CD4-positive, alpha-beta T cell treated with Interleukin-2 at 100 ng/mL for 4 hours (primary cell): ENCODE data around the gene RASL12.
A peak's percentile ranks its signal among the peaks of the same experiment; 100 is the strongest.
"Not testable (repeated sequence)": the region's sequence is repeated elsewhere in the genome, so short reads cannot be mapped to it uniquely, and the experiment has no call there.

Experiments
- DNase-seq: peaks from one replicate; pipeline ENCODE4 v3.0.0-alpha.2; 2020; ENCODE audit warnings: low spot score

RASL12 gene

DNA sequence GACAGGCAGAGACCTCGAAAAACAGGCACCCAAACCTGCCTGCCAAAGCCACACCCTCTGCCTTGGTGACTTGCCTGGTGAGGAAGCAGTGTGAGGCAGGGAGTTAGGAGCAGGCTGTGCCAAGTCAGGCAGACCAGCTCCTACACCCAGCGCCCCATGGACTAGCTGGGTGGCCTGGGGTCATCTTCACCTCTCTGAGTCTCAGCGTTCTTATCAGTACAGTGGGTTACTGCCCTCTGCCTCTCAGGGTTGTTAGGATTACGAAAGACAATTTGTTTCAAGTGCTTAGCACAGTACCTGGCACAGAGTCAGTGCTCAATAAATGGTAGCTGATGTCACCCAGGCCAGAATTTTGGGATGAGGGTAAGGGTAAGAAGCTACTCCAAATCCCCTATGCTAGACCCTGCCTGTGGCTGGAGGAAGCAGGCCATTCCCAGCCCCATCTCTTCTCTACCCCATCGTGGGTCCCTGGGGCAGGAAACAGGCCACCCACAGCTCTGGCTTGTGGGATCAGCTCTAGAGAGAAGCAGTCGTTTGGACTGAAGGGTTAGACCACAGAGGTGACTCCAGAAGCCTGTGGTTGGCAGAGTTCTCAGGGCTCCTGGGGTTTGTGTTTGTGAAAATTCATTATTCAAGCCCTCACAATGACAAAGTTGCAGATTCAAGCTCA, 12.5 kb downstream of the RASL12 start:
- no peak for DNase-seq

- DNase-seq, result peak; percentile 45
Observed at GRCh38 chr15:65054333-65055200, 13.2 kb downstream of the RASL12 start.

DNA sequence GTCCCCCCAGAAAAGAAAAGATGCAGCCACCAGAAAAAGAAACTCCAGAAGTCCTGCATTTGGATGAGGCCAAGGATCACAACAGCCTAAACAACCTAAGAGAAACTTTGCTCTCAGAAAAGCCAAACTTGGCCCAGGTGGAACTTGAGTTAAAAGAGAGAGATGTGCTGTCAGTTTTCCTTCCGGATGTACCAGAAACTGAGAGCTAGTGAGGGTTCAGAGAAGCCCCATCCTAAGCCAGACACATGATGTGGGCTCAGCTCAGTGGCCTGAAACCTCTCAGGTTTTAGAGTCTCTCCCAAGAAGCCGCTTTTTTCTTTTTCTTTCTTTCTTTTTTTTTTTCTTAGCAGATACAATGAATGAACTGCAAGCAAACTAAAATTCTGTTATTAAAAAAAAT, 14.8 kb downstream of the RASL12 start:
- no peak for DNase-seq

- no peak for DNase-seq
Observed at GRCh38 chr15:65051266-65051665, 16.5 kb downstream of the RASL12 start.

DNA sequence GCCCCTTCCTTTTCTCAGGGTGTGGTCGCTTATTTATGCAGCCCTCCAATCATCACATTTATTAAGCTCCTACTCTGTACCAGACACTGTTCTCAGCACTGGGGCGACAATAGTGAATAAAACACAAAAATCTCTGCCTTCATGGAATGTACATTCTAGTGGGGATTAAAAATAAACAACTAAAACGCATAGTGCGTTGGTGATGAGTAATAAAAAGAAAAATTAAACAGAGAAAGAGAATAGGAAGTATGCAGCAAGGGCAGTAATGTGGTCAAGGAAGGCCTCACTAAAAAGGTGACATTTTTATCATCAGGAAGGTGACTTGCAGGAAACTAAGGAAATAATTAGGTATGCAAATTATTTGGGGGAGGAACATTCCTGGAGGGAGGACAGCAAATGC, 17.5 kb downstream of the RASL12 start:
- no peak for DNase-seq

DNA sequence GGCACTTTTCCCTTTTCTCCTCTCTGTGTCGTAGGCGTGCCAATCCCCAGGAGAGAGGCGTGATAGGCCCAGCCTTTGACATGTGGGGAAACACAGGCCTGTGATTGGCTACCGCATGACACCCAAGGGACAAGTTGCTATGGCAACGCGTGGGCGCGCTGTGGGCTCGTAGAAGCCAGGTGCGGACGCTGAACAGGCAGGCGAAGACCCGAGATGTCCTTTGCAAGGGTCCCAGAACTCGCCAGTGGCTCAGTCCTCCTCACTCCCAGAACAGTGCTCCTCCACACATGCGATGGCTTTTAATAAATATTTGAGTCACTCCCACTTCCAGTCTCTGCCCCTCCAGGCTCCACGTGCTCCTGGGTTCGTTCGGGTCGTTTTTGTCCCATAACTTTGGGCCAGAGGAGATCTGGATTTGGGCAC, 18.4 kb downstream of the RASL12 start:
- DNase-seq, result peak; percentile 86

DNA sequence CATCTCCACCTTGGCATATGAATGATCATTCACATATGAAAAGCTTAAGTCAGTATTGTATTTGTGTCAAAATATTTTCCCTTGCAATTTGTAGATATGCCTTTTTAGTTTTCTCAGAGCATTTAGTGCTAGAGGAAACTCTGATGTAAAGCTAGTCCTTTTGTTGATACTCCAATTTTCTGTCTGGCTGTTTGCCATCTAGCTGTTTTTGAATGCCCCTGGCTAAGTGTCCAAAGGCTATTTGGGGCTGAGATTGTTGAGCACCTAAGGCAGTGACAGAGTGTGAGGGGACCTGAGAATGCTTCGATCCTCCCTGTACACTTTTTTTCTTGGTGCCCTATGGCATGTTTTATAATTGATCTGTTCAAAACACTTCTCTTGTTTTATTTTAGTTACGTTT, 19.6 kb downstream of the RASL12 start:
- DNase-seq, result no peak

DNA sequence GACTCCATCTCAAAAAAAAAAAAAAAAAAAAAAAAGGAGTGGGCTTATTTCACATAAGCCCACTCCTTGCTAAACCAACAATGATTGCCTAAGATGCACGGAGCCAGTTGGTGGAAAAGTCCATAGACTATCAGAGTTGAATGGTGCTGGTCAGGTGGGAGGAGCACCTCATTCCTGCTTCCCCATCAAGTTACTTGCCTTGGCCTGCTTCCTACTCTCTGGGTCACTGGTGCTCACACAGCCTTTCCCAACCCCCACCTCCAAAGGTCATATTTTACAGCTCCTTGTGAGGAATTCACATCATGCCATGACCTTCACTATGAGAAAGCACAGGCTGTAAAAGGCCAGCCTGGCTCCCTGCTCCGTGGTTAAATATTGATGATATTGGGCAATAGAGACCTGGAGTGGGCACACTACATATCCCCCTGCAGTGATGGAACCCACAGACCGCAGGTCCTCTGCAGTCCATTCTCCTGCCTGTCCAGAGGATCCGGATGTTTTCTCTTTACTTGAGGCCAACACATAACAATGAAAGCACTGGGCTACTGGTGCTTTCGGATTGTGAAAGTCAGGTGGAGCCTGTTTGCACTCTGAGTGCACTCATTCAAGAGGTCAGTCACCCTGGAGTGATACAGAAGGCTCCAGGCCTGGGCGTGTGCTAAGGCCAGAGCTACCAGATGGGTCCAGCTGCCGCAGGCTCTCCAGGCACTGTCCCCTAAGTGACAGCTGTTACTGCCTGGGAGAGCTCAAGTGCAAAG, 22.9 kb downstream of the RASL12 start, which contains the start of gene SLC51B:
TSS of gene SLC51B (plus strand) at position 664 of the 758 bp plus-strand sequence. CDS start 4,618 bp downstream, outside the sequence.
- DNase-seq, result no peak

- DNase-seq, result not testable (repeated sequence)
Observed at GRCh38 chr15:65044218-65044617, 23.6 kb downstream of the RASL12 start.

DNA sequence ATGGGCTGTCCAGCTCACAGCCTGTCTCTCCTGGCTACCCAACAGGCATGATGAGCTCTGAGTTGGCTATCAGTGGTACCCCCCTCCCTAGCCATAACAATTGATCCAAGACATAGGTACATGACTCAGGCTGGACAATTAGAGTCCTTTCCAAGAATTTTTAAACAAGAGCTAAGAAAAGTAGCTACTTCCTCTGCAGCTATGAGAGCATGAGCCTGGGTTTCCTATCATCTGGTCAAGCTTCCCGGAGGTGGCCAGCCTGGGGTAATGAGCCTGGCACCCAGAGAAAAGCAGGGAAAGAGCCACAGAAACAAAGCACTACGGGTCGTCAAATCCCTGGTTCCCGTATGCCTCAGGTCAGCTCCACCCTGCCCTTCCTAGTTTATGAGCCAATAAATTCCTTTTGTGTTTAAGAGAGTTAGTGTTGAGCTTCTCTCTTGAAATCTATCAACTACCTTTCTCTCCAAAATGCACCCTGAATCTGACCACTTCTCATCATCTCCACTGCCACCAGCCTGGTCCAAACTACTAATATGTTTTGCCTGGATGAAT, 24.9 kb downstream of the RASL12 start:
- DNase-seq, result no peak

GRCh38 chr15:65041787-65042186, 26.0 kb downstream of the RASL12 start:
- DNase-seq, result no peak

GRCh38 chr15:65040461-65040860, 27.3 kb downstream of the RASL12 start:
- DNase-seq, result no peak

- no peak for DNase-seq
Observed at GRCh38 chr15:65038836-65039235, 29.0 kb downstream of the RASL12 start.

DNA sequence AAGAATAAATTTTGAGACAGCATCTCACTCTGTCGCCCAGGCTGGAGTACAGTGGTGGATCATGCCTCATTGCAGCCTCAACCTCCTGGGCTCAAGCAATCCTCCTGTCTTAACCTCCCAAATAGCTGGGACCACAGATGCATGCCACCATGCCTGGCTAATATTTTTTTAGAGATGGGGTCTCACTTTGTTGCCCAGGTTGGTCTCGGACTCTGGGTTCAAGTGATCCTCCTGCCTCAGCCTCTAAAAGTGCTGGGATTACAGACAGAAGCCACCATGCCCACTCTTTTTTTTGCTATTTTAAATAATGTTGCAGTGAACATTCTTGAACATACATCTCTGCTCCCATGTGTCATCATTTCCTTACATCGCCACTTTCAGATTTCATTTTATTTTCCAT, 29.4 kb downstream of the RASL12 start:
- DNase-seq, result no peak

GRCh38 chr15:65037309-65037708, 30.5 kb downstream of the RASL12 start:
- DNase-seq, result no peak

GRCh38 chr15:65034719-65035118, 33.1 kb downstream of the RASL12 start:
- DNase-seq, result no peak

DNA sequence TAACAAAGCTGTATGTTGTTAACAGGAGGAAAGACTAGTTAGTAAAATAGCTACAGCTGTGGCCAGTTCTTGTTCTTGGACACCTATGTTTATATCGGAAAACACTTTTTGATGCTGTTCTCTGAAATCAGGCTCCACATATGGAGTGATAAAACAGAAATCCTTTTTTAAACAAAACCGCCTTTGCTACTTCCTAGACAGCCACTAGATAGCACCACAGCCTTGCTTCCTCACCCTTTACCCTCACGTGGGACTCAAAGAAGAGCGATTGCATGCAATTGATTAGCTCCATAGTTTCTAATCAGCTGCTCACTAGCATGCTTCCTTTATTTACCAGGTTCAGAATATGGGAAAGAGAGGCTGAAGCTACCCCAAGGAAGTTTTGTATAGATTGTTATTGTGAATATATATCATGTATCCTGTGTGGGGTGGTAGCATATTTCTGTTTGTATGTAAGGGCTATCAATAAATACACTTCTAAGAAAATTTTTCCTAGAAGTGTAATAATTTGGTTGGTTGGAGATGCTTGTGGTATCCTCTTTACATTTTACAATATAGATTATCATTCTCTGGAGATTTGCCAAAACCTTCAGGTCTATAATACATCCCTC, 34.0 kb downstream of the RASL12 start:
- peak; percentile 41 for DNase-seq

DNA sequence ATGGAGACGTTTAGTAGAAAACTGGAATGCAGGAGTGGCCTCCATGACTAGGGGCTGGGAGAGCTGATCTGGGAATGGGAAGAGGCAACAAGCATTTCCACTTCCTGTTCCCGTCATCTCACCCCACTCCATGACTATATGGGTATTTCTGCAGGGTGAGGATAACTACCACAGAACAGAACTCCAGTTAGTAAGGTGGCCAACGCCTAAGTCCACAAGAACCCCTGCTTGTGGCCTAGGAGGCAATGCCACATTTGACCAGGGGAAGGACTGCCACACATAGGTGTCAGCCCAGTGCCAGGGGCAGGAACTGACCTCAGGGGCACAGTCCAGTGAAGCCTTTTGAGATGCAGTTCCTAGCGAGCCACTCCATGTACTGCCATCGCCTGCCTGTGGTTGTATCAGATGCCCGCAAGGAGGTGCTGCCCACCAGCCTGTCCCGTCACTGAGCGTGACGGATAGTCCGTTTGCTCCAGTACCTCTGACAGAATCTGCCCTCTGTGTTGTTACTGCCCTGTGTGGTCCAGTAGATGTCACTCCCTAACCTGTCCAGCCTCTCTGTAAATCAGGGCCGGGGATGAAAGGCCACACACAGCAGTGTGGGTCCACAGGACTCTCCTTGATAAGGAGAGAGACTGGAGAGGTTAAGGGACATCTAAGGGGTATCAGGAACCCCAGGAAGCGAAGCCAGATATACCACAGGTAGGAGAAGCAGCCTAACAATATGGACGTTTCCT, 34.8 kb downstream of the RASL12 start:
- DNase-seq, result peak; percentile 36

GRCh38 chr15:65029736-65030208, 38.0 kb downstream of the RASL12 start:
- no peak for DNase-seq

- peak; percentile 93 for DNase-seq
Observed at GRCh38 chr15:65028921-65029735, 38.7 kb downstream of the RASL12 start, which contains the start of gene MTFMT. TSS of gene MTFMT (minus strand) at chr15:65029639. CDS start at chr15:65029613, 26 bp downstream.
